Keratinocyte (primary cell): Measurements from ENCODE around the gene ZEB1. TPM values are rescaled to one million over a fixed set of nuclear protein-coding genes. Genes with fewer than 3 reads are reported as not detected.

Source experiments
- DNase-seq: peaks from one replicate; pipeline ENCODE4 v3.0.0-alpha.2; 2011; ENCODE audit warnings: low read depth, missing footprints, low spot score
- FAIRE-seq: peaks from 2 replicates; lab custom pipeline; 2011; peaks lifted over from hg19 to GRCh38; lab: Jason Lieb, UNC
- H2AFZ ChIP-seq: 2 replicates; pipeline ENCODE4 v1.6.0; 2012; ENCODE audit warnings: low read length, control low read depth, inconsistent platforms; ENCODE audit not compliant: control insufficient read depth
- H3K27ac ChIP-seq: 2 replicates; pipeline ENCODE4 v1.5.1; 2011; ENCODE audit warnings: low read length; ENCODE audit not compliant: control insufficient read depth, insufficient read depth
- H3K27me3 ChIP-seq: 3 replicates; pipeline ENCODE4 v1.6.0; 2011; ENCODE audit warnings: low read length; ENCODE audit not compliant: control insufficient read depth, insufficient read depth; ENCODE audit errors: extremely low read depth
- H3K36me3 ChIP-seq, 2 experiments: 2 replicates in 1 of 2; 3 replicates in 1 of 2; pipeline ENCODE4 v1.5.1; 2011; ENCODE audit warnings: low read length in 2 of 2, mild to moderate bottlenecking in 1 of 2; ENCODE audit not compliant: control insufficient read depth in 2 of 2, insufficient read depth in 2 of 2; ENCODE audit errors: extremely low read depth in 1 of 2
- H3K4me1 ChIP-seq: 3 replicates; pipeline ENCODE4 v1.5.1; 2011; ENCODE audit warnings: low read length; ENCODE audit not compliant: control insufficient read depth, insufficient read depth; ENCODE audit errors: extremely low read depth
- H3K4me2 ChIP-seq: 3 replicates; pipeline ENCODE4 v1.6.0; 2011; ENCODE audit warnings: low read depth, low read length; ENCODE audit not compliant: control insufficient read depth, insufficient read depth; ENCODE audit errors: extremely low read depth
- H3K4me3 ChIP-seq, 3 experiments: fragments of 200-600 bp in 1 of 3; sonication (generic) in 1 of 3; 2 replicates in 2 of 3; 3 replicates in 1 of 3; pipeline ENCODE4 v1.5.1; 2011 to 2016; ENCODE audit warnings: low read length in 3 of 3, mild to moderate bottlenecking in 3 of 3, control low read depth in 2 of 3, inconsistent platforms in 1 of 3, low read depth in 1 of 3, mixed read lengths in 1 of 3, mixed run types in 1 of 3, moderate library complexity in 1 of 3; ENCODE audit not compliant: control insufficient read depth in 2 of 3, insufficient read depth in 2 of 3; ENCODE audit errors: extremely low read depth in 1 of 3
- H3K79me2 ChIP-seq: 2 replicates; pipeline ENCODE4 v1.6.0; 2012; ENCODE audit warnings: low read length; ENCODE audit not compliant: control insufficient read depth, insufficient read depth
- H3K9ac ChIP-seq: 3 replicates; pipeline ENCODE4 v1.6.0; 2011; ENCODE audit warnings: low read length; ENCODE audit not compliant: control insufficient read depth, insufficient read depth; ENCODE audit errors: extremely low read depth
- H3K9me1 ChIP-seq: 3 replicates; pipeline ENCODE4 v1.6.0; 2011; ENCODE audit warnings: low read length; ENCODE audit not compliant: control insufficient read depth, insufficient read depth; ENCODE audit errors: extremely low read depth
- H3K9me3 ChIP-seq: 2 replicates; pipeline ENCODE4 v1.5.1; 2012; ENCODE audit warnings: low read depth, low read length; ENCODE audit not compliant: control insufficient read depth
- H4K20me1 ChIP-seq: 3 replicates; pipeline ENCODE4 v1.6.0; 2011; ENCODE audit warnings: low read length; ENCODE audit not compliant: control insufficient read depth, insufficient read depth; ENCODE audit errors: extremely low read depth
- CTCF ChIP-seq, 3 experiments: IDR thresholded peaks in 1 of 3; conservative IDR thresholded peaks in 1 of 3; optimal IDR thresholded peaks in 1 of 3; 2 replicates in 2 of 3; 3 replicates in 1 of 3; pipeline versions ENCODE3 to v1.5.1; 2011; ENCODE audit warnings: low read length in 3 of 3, mild to moderate bottlenecking in 3 of 3, moderate library complexity in 2 of 3, control low read depth in 1 of 3, inconsistent platforms in 1 of 3; ENCODE audit not compliant: insufficient read depth in 2 of 3; ENCODE audit errors: extremely low read depth in 1 of 3
- EZH2 ChIP-seq: IDR thresholded peaks from one replicate; pipeline ENCODE4 v1.6.1; 2012; ENCODE audit warnings: inconsistent platforms, mild to moderate bottlenecking, low read length, moderate library complexity
- dilution Hi-C: fragments of 300-500 bp; cut with MboI; formaldehyde crosslinking; loops from one replicate; pipeline ENCODE4 v1.7.0; 2020; ENCODE audit warnings: low sequenced_read_pairs; ENCODE audit not compliant: extremely low pct_ligation_motif_present
- polyA plus RNA-seq, 5 experiments: library from polyadenylated mRNA; depleted of rRNA in 3 of 5; stranded (reverse) in 3 of 5; stranded (forward) in 1 of 5; unstranded in 1 of 5; fragments of >200 nt; gene quantifications; 1 replicate in 1 of 5; 2 replicates in 3 of 5; 3 replicates in 1 of 5; pipeline versions ENCODE4 v1.2.1 to v1.2.3, GENCODE V29; 2011 to 2012; ENCODE audit warnings: missing spikeins in 2 of 5, low read depth in 1 of 5, low replicate concordance in 1 of 5

ZEB1 gene
- polyA plus RNA-seq, 1 donor (not counting 4 experiments of a cell fraction or from before 2014, with no cell fraction given) = 0.96 TPM

- dilution Hi-C loops = no loop called here
- H3K4me3 ChIP-seq = no peak overlapping the region
- H3K9me3 ChIP-seq = no peaks in the 10 kb centered on the region
- H3K4me1 ChIP-seq = no peaks in the 10 kb centered on the region
- FAIRE-seq = no peak
- no peak overlapping the region for H3K9ac ChIP-seq
- DNase-seq = no peak
- H2AFZ ChIP-seq = no peak overlapping the region
- TF ChIP-seq CTCF (optimal IDR thresholded peaks at IDR 0.05 in 1 of 3, IDR thresholded peaks at IDR 0.05 in 1 of 3, conservative IDR thresholded peaks at IDR 0.05 in 1 of 3; ENCODE audit: extremely low read depth in 1 of 3, insufficient read depth in 2 of 3, low read length in 3 of 3) = no peak
- no peak for TF ChIP-seq EZH2
- no peaks in the 10 kb centered on the region for H3K27me3 ChIP-seq
- no peak overlapping the region for H3K4me2 ChIP-seq
- H3K9me1 ChIP-seq = no peaks in the 10 kb centered on the region
- no peaks in the 10 kb centered on the region for H3K36me3 ChIP-seq
- H3K27ac ChIP-seq = no peak overlapping the region
- no peaks in the 10 kb centered on the region for H3K79me2 ChIP-seq
- no peaks in the 10 kb centered on the region for H4K20me1 ChIP-seq
Observed at GRCh38 chr10:31515116-31515515, 196.1 kb downstream of the ZEB1 start.

GRCh38 chr10:31515819-31516402 lies 196.9 kb downstream of the ZEB1 start:
- Histone ChIP-seq H3K9me1 (no peaks in the 10 kb centered on the region), H3K79me2 (no peaks in the 10 kb centered on the region), H3K36me3 (no peaks in the 10 kb centered on the region), H3K27me3 (no peaks in the 10 kb centered on the region), H2AFZ (no peak overlapping the region), H3K9ac (no peak overlapping the region), H3K4me2 (no peak overlapping the region), H4K20me1 (no peaks in the 10 kb centered on the region), H3K4me3 (no peak overlapping the region), H3K4me1 (no peaks in the 10 kb centered on the region), H3K27ac (no peak overlapping the region), H3K9me3 (no peaks in the 10 kb centered on the region)
- dilution Hi-C loops = no loop called here
- TF ChIP-seq CTCF (optimal IDR thresholded peaks at IDR 0.05 in 1 of 3, IDR thresholded peaks at IDR 0.05 in 1 of 3, conservative IDR thresholded peaks at IDR 0.05 in 1 of 3; ENCODE audit: extremely low read depth in 1 of 3, insufficient read depth in 2 of 3, low read length in 3 of 3) (no peak), EZH2 (no peak)
- DNase-seq = no peak
- FAIRE-seq = no peak
